WTC11 (cell line): ENCODE data around the gene PLEKHM3. TPM values are rescaled to one million over a fixed set of nuclear protein-coding genes. Genes with fewer than 3 reads are reported as not detected.

ENCODE experiments used
- ATAC-seq: fragments of 200-7000 bp; cut with Tn5 transposase; 2 replicates; pipeline ENCODE4 v1.10.0; 2021; ENCODE audit warnings: mild to moderate bottlenecking, moderate library complexity
- CTCF ChIA-PET: fragments of 300-600 bp; sonication (Branson Sonifier 250); formaldehyde crosslinking; loops from one replicate; lab custom pipeline; 2021; ENCODE audit warnings: antibody characterized with exemption; lab: Charles Lee
- POLR2A ChIA-PET: fragments of 350-600 bp; sonication (Branson Sonifier 250); formaldehyde crosslinking; loops from one replicate; lab custom pipeline; 2021; ENCODE audit warnings: antibody characterized with exemption; lab: Charles Lee
- DNase-seq: peaks from one replicate; pipeline ENCODE4 v3.0.0; 2021; ENCODE audit warnings: low spot score
- H3K27ac Mint-ChIP-seq: 2 replicates; pipeline ENCODE4 v1.8.0; 2021; ENCODE audit warnings: mixed read lengths
- H3K27me3 Mint-ChIP-seq: 2 replicates; pipeline ENCODE4 v1.8.0; 2021; ENCODE audit warnings: low read depth, mild to moderate bottlenecking, moderate library complexity, mixed read lengths
- H3K36me3 Mint-ChIP-seq: 2 replicates; pipeline ENCODE4 v1.8.0; 2021; ENCODE audit warnings: mixed read lengths
- H3K4me1 Mint-ChIP-seq: 2 replicates; pipeline ENCODE4 v1.8.0; 2022; ENCODE audit warnings: mixed read lengths
- H3K4me3 Mint-ChIP-seq: 2 replicates; pipeline ENCODE4 v1.8.0; 2021; ENCODE audit warnings: mild to moderate bottlenecking, moderate library complexity, mixed read lengths
- H3K9me3 Mint-ChIP-seq: 2 replicates; pipeline ENCODE4 v1.8.0; 2021; ENCODE audit warnings: mixed read lengths
- CBFB ChIP-seq: sonication (generic); formaldehyde crosslinking; IDR thresholded peaks from 2 replicates; pipeline ENCODE4 v1.8.1; 2022; ENCODE audit warnings: mild to moderate bottlenecking, low read depth, missing genetic modification reagents
- ELF4 ChIP-seq: sonication (generic); formaldehyde crosslinking; IDR thresholded peaks from 2 replicates; pipeline ENCODE4 v1.8.1; 2022; ENCODE audit warnings: low read depth, mild to moderate bottlenecking, moderate library complexity, missing genetic modification reagents
- HMGA2 ChIP-seq: fragments of 250-450 bp; sonication (Bioruptor Pico); IDR thresholded peaks from 2 replicates; pipeline ENCODE4 v1.4.0; 2021; ENCODE audit warnings: mild to moderate bottlenecking, moderate library complexity
- JUN ChIP-seq: sonication (generic); formaldehyde crosslinking; IDR thresholded peaks from 2 replicates; pipeline ENCODE4 v1.8.0; 2023; ENCODE audit warnings: mild to moderate bottlenecking, missing genetic modification reagents
- NFATC4 ChIP-seq: fragments of 250-450 bp; sonication (Bioruptor Pico); IDR thresholded peaks from 2 replicates; pipeline ENCODE4 v1.9.0; 2021; ENCODE audit warnings: mild to moderate bottlenecking
- NR3C1 ChIP-seq: sonication (generic); formaldehyde crosslinking; conservative IDR thresholded peaks from 2 replicates; pipeline ENCODE4 v1.8.1; 2023; ENCODE audit warnings: low read depth, mild to moderate bottlenecking, missing genetic modification reagents
- SP1 ChIP-seq: sonication (generic); formaldehyde crosslinking; conservative IDR thresholded peaks from 2 replicates; pipeline ENCODE4 v1.8.1; 2022; ENCODE audit warnings: missing genetic modification reagents
- TEAD4 ChIP-seq: sonication (generic); formaldehyde crosslinking; IDR thresholded peaks from 2 replicates; pipeline ENCODE4 v1.8.0; 2022; ENCODE audit warnings: mild to moderate bottlenecking, missing genetic modification reagents
- TP53 ChIP-seq: sonication (generic); formaldehyde crosslinking; IDR thresholded peaks from 2 replicates; pipeline ENCODE4 v1.8.1; 2023; ENCODE audit warnings: mild to moderate bottlenecking, missing genetic modification reagents
- ZNF121 ChIP-seq: sonication (generic); formaldehyde crosslinking; IDR thresholded peaks from 2 replicates; pipeline ENCODE4 v1.8.0; 2023; ENCODE audit warnings: missing genetic modification reagents
- total RNA-seq: library from RNA; stranded (reverse); gene quantifications from 3 replicates; pipeline ENCODE4 v1.2.3, GENCODE V29; 2021
- TF ChIP-seq, protein P1 (sequence below): sonication (generic); formaldehyde crosslinking; IDR thresholded peaks from 2 replicates; pipeline ENCODE4 v1.8.0; 2023; ENCODE audit warnings: missing genetic modification reagents
- TF ChIP-seq, protein P2 (sequence below): sonication (generic); formaldehyde crosslinking; IDR thresholded peaks from 2 replicates; pipeline ENCODE4 v1.8.1; 2022; ENCODE audit warnings: mild to moderate bottlenecking, moderate library complexity, missing genetic modification reagents
- TF ChIP-seq, protein P3 (sequence below): fragments of 250-450 bp; sonication (Bioruptor Pico); IDR thresholded peaks from 2 replicates; pipeline ENCODE4 v2.1.2; 2022; ENCODE audit warnings: mild to moderate bottlenecking, moderate library complexity
- TF ChIP-seq, protein P4 (sequence below): fragments of 250-450 bp; sonication (Bioruptor Pico); IDR thresholded peaks from 2 replicates; pipeline ENCODE4 v1.9.0; 2021; ENCODE audit warnings: moderate library complexity, mild to moderate bottlenecking, inconsistent platforms, borderline replicate concordance
- TF ChIP-seq, protein P5 (sequence below): fragments of 250-450 bp; sonication (Bioruptor Pico); conservative IDR thresholded peaks from 2 replicates; pipeline ENCODE4 v1.9.0; 2021; ENCODE audit warnings: mild to moderate bottlenecking

Gene PLEKHM3
- total RNA-seq, 1 experiment from 2014 or later, result 5.8 TPM

DNA sequence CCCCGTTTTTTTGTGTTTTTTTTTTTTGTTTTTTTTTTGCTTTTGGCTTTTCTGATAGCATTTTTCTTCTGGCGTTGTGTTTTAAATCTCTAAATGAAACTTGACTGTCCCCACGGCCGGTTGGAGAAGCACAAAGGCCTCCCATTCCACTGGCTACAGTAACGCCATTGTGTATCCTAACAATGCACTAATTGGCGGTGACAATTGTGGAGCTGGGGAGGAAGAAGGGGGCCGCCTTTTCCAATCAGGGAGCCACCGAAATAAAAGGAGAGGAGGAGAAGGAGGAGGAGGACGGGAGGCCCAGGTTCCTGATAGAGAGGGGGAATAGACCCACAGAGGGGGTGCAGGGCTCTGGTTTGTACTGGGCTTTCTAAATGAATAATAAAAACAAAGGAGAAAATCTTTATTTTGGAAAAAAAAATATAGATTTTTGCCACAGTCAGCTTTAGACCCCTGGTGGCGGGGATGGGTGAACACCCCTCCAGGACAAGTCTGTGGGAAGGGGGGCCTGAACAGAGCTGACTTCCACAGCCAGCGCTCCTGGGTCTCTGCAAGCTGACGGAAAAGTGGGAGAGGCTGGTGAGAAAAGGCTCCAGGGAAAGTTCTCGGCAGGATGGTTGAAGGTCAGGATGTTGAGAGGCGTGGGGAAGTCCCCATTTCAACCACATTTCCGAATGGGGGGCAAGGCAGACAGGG lies 212.0 kb downstream of the PLEKHM3 start:
- Mint-ChIP-seq H3K9me3 (no peaks in the 10 kb centered on the region), H3K27ac (peak overlapping the region; percentile 93), H3K4me3 (peak overlapping the region; percentile 42), H3K4me1 (peaks cover 62% of the 10 kb centered on the region), H3K27me3 (no peaks in the 10 kb centered on the region), H3K36me3 (no peaks in the 10 kb centered on the region)
- ChIA-PET CTCF (interaction anchor here (0.7 to 5.2 kb wide), 24 partner anchors 13 to 259 kb away, joined by 3 to 50 read pairs (median 5); partner anchors contain the start of genes FZD5 and METTL21A), POLR2A (interaction anchor here (0.5 to 1.3 kb wide), 4 partner anchors 44 to 186 kb away, joined by 3 to 6 read pairs (median 3); partner anchors contain the start of gene FZD5)
- DNase-seq (peak; percentile 23), ATAC-seq (peak; percentile 3; the same call in 1 of the 2 replicates)
- TF ChIP-seq, protein P1, sequence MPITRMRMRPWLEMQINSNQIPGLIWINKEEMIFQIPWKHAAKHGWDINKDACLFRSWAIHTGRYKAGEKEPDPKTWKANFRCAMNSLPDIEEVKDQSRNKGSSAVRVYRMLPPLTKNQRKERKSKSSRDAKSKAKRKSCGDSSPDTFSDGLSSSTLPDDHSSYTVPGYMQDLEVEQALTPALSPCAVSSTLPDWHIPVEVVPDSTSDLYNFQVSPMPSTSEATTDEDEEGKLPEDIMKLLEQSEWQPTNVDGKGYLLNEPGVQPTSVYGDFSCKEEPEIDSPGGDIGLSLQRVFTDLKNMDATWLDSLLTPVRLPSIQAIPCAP (CRISPR knock-in tag), result no peak
- 0 out of 2 replicates have a peak, but pooled peaks have one; percentile 32 for TF ChIP-seq CBFB
- TF ChIP-seq, protein P2, sequence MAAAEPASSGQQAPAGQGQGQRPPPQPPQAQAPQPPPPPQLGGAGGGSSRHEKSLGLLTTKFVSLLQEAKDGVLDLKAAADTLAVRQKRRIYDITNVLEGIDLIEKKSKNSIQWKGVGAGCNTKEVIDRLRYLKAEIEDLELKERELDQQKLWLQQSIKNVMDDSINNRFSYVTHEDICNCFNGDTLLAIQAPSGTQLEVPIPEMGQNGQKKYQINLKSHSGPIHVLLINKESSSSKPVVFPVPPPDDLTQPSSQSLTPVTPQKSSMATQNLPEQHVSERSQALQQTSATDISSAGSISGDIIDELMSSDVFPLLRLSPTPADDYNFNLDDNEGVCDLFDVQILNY, result no peak

DNA sequence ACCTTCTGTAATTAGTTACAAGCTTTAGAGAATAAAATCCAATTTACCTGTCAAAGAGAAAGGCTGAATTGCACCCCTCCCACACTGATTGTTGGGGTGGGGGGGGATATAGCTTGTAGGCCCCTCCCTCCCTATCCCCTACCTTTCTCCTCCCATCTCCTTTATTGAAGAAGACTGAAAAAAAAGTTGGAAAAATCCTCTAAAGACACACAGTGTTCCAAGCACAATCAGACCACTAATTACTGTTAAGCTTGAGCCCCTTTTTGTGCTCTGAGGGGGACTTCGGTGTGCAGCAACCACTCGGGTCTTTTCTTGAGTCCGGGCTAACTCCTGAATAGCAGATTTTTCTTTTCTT lies 212.6 kb downstream of the PLEKHM3 start:
- TF ChIP-seq, protein P3, sequence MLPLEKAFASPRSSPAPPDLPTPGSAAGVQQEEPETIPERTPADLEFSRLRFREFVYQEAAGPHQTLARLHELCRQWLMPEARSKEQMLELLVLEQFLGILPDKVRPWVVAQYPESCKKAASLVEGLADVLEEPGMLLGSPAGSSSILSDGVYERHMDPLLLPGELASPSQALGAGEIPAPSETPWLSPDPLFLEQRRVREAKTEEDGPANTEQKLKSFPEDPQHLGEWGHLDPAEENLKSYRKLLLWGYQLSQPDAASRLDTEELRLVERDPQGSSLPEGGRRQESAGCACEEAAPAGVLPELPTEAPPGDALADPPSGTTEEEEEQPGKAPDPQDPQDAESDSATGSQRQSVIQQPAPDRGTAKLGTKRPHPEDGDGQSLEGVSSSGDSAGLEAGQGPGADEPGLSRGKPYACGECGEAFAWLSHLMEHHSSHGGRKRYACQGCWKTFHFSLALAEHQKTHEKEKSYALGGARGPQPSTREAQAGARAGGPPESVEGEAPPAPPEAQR, result no peak
- TF ChIP-seq ZNF121 (no peak), JUN (CRISPR knock-in tag) (no peak), ELF4 (CRISPR knock-in tag) (no peak), TP53 (no peak), NR3C1 (CRISPR knock-in tag) (no peak), TEAD4 (CRISPR knock-in tag) (no peak), SP1 (CRISPR knock-in tag) (no peak), NFATC4 (no peak), HMGA2 (no peak)
- TF ChIP-seq, protein P4, sequence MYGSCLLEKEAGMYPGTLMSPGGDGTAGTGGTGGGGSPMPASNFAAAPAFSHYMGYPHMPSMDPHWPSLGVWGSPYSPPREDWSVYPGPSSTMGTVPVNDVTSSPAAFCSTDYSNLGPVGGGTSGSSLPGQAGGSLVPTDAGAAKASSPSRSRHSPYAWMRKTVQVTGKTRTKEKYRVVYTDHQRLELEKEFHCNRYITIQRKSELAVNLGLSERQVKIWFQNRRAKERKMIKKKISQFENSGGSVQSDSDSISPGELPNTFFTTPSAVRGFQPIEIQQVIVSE (CRISPR knock-in tag), result no peak
- TF ChIP-seq, protein P5, sequence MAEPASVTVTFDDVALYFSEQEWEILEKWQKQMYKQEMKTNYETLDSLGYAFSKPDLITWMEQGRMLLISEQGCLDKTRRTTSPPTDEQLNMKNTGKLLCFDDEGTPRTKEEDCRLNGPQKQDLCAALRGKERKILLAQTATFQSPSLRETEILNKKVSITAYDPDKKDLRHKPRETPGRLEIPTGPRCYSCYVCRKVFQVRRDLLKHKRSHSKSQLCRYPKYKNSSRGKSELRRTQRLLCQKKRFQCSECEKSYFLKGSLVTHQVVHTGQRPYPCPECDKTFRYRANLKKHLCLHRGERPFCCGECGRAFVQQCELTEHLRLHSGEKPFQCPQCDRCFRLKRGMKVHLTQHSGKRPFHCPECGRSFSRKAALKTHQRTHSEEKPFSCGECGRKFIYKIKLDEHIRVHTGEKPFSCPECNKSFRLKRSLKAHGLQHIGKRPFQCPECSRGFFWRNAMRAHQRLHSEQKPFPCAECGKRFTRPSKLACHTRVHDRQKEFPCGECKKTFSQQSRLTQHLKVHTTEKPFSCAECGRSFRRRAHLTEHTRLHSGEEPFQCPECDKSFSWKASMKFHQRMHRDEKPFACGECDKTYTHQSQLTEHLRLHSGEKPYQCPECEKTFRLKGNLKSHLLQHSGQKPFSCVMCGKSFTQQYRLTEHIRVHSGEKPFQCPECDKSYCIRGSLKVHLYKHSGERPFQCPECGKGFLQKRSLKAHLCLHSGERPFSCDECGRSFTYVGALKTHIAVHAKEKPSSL (CRISPR knock-in tag), result no peak
- Mint-ChIP-seq H3K36me3 (no peaks in the 10 kb centered on the region), H3K27ac (peak overlapping the region; percentile 93), H3K9me3 (no peaks in the 10 kb centered on the region), H3K27me3 (no peaks in the 10 kb centered on the region), H3K4me3 (0 out of 2 replicates have a peak overlapping the region, but pooled peaks have one; percentile 28), H3K4me1 (peaks cover 66% of the 10 kb centered on the region)
- no peak for ATAC-seq
- ChIA-PET CTCF (interaction anchor here (0.9 to 5.2 kb wide), 13 partner anchors 16 to 221 kb away, joined by 3 to 50 read pairs (median 5); partner anchors contain the start of gene FZD5), POLR2A (interaction anchor here (0.5 kb wide), 2 partner anchors 106 to 186 kb away, joined by 3 to 4 read pairs; no protein-coding TSS in a partner anchor)
- no peak for DNase-seq
